ENCODE results near the gene THADA. TPM values are rescaled to one million over a fixed set of nuclear protein-coding genes. Genes with fewer than 3 reads are reported as not detected.

The THADA gene
- polyA plus RNA-seq, 1 experiment, result 21.6 TPM

GRCh38 chr2:43266711-43267111 is 329.1 kb downstream of the THADA start:
- H3K36me3 ChIP-seq (ENCODE audit: control insufficient read depth, insufficient read depth, low read length), result no peaks in the 10 kb centered on the region
- no peak for DNase-seq (ENCODE audit: low read depth)
- CTCF ChIA-PET, result interaction anchor here (0.6 to 1.0 kb wide), 3 partner anchors 14 to 212 kb away, joined by 3 to 4 read pairs (median 4); no protein-coding TSS in a partner anchor
- no peak overlapping the region for H3K4me3 ChIP-seq (ENCODE audit: low read depth, low read length)
- POLR2A ChIA-PET, result no interaction called here
- H3K27me3 ChIP-seq (ENCODE audit: control insufficient read depth, insufficient read depth, low read length), result no peaks in the 10 kb centered on the region
- TF ChIP-seq CTCF (IDR thresholded peaks at IDR 0.05; ENCODE audit: insufficient read depth, low read depth, low read length), result no peak

GRCh38 chr2:43265421-43265820 is 330.4 kb downstream of the THADA start:
- no peak for TF ChIP-seq CTCF (IDR thresholded peaks at IDR 0.05; ENCODE audit: insufficient read depth, low read depth, low read length)
- CTCF ChIA-PET, result interaction anchor here (0.9 kb wide), 1 partner anchor 54 kb away, joined by 3 read pairs; no protein-coding TSS in a partner anchor
- DNase-seq (ENCODE audit: low read depth), result no peak
- Histone ChIP-seq H3K36me3 (ENCODE audit: control insufficient read depth, insufficient read depth, low read length) (no peaks in the 10 kb centered on the region), H3K4me3 (ENCODE audit: low read depth, low read length) (no peak overlapping the region), H3K27me3 (ENCODE audit: control insufficient read depth, insufficient read depth, low read length) (no peaks in the 10 kb centered on the region)
- POLR2A ChIA-PET, result no interaction called here

- ChIA-PET CTCF (interaction anchor here (0.5 to 1.5 kb wide), 3 partner anchors 36 to 133 kb away, joined by 3 to 4 read pairs (median 3); no protein-coding TSS in a partner anchor), POLR2A (no interaction called here)
- Histone ChIP-seq H3K36me3 (ENCODE audit: control insufficient read depth, insufficient read depth, low read length) (no peaks in the 10 kb centered on the region), H3K27me3 (ENCODE audit: control insufficient read depth, insufficient read depth, low read length) (no peaks in the 10 kb centered on the region), H3K4me3 (ENCODE audit: low read depth, low read length) (no peak overlapping the region)
- DNase-seq (ENCODE audit: low read depth), result no peak
- TF ChIP-seq CTCF (IDR thresholded peaks at IDR 0.05; ENCODE audit: insufficient read depth, low read depth, low read length), result no peak
Measured at GRCh38 chr2:43265001-43265400, 330.8 kb downstream of the THADA start.

GRCh38 chr2:43262951-43263350 is 332.9 kb downstream of the THADA start:
- ChIA-PET POLR2A (no interaction called here), CTCF (interaction anchor here (1.1 kb wide), 1 partner anchor 14 kb away, joined by 3 read pairs; no protein-coding TSS in a partner anchor)
- H3K36me3 ChIP-seq (ENCODE audit: control insufficient read depth, insufficient read depth, low read length), result no peaks in the 10 kb centered on the region
- no peak for TF ChIP-seq CTCF (IDR thresholded peaks at IDR 0.05; ENCODE audit: insufficient read depth, low read depth, low read length)
- DNase-seq (ENCODE audit: low read depth), result no peak
- no peaks in the 10 kb centered on the region for H3K27me3 ChIP-seq (ENCODE audit: control insufficient read depth, insufficient read depth, low read length)
- H3K4me3 ChIP-seq (ENCODE audit: low read depth, low read length), result no peak overlapping the region

GRCh38 chr2:43262239-43262638 is 333.6 kb downstream of the THADA start:
- no peak for TF ChIP-seq CTCF (IDR thresholded peaks at IDR 0.05; ENCODE audit: insufficient read depth, low read depth, low read length)
- no peaks in the 10 kb centered on the region for H3K36me3 ChIP-seq (ENCODE audit: control insufficient read depth, insufficient read depth, low read length)
- DNase-seq (ENCODE audit: low read depth), result no peak
- no peak overlapping the region for H3K4me3 ChIP-seq (ENCODE audit: low read depth, low read length)
- ChIA-PET POLR2A (no interaction called here), CTCF (no interaction called here)
- no peaks in the 10 kb centered on the region for H3K27me3 ChIP-seq (ENCODE audit: control insufficient read depth, insufficient read depth, low read length)

Measured in BJ (cell line).